ENCODE results near the gene CREB5.

CREB5 gene

GRCh38 chr7:28629216-28629842 is 217.0 kb downstream of the CREB5 start:
- no peak overlapping the region for H3K27ac ChIP-seq (ENCODE audit: low read depth, low read length)
- H3K9me3 ChIP-seq (ENCODE audit: control insufficient read depth in 5 of 5, low read length in 5 of 5): no peaks in the 10 kb centered on the region
- H3K4me1 ChIP-seq (ENCODE audit: control insufficient read depth in 5 of 5, insufficient read depth in 5 of 5, low read length in 5 of 5): peaks cover 6 to 21% (median 16%) of the 10 kb centered on the region in 5 donors
- H3K36me3 ChIP-seq (ENCODE audit: control insufficient read depth in 5 of 5, insufficient read depth in 5 of 5, low read length in 5 of 5): no peaks in the 10 kb centered on the region
- no peak overlapping the region for H3K9ac ChIP-seq (ENCODE audit: low read length in 5 of 5)
- H3K27me3 ChIP-seq (ENCODE audit: control insufficient read depth in 5 of 5, insufficient read depth in 4 of 5, low read length in 5 of 5): peaks cover 0 to 11% (median 0%) of the 10 kb centered on the region in 5 donors
- no peak overlapping the region for H3K4me3 ChIP-seq (ENCODE audit: low read depth in 1 of 5, low read length in 5 of 5)

GRCh38 chr7:28630350-28630749 is 218.0 kb downstream of the CREB5 start:
- Histone ChIP-seq H3K4me1 (ENCODE audit: control insufficient read depth in 5 of 5, insufficient read depth in 5 of 5, low read length in 5 of 5) (peaks cover 6 to 21% (median 14%) of the 10 kb centered on the region in 5 donors), H3K9me3 (ENCODE audit: control insufficient read depth in 5 of 5, low read length in 5 of 5) (no peaks in the 10 kb centered on the region), H3K36me3 (ENCODE audit: control insufficient read depth in 5 of 5, insufficient read depth in 5 of 5, low read length in 5 of 5) (no peaks in the 10 kb centered on the region), H3K9ac (ENCODE audit: low read length in 5 of 5) (no peak overlapping the region), H3K4me3 (ENCODE audit: low read depth in 1 of 5, low read length in 5 of 5) (no peak overlapping the region), H3K27ac (ENCODE audit: low read depth, low read length) (no peak overlapping the region), H3K27me3 (ENCODE audit: control insufficient read depth in 5 of 5, insufficient read depth in 4 of 5, low read length in 5 of 5) (peaks cover 0 to 11% (median 0%) of the 10 kb centered on the region in 5 donors)

- H3K9ac ChIP-seq (ENCODE audit: low read length in 5 of 5): no peak overlapping the region
- no peak overlapping the region for H3K4me3 ChIP-seq (ENCODE audit: low read depth in 1 of 5, low read length in 5 of 5)
- H3K27ac ChIP-seq (ENCODE audit: low read depth, low read length): no peak overlapping the region
- H3K36me3 ChIP-seq (ENCODE audit: control insufficient read depth in 5 of 5, insufficient read depth in 5 of 5, low read length in 5 of 5): no peaks in the 10 kb centered on the region
- peaks cover 2 to 16% (median 5%) of the 10 kb centered on the region in 5 donors for H3K4me1 ChIP-seq (ENCODE audit: control insufficient read depth in 5 of 5, insufficient read depth in 5 of 5, low read length in 5 of 5)
- H3K9me3 ChIP-seq (ENCODE audit: control insufficient read depth in 5 of 5, low read length in 5 of 5): no peaks in the 10 kb centered on the region
- H3K27me3 ChIP-seq (ENCODE audit: control insufficient read depth in 5 of 5, insufficient read depth in 4 of 5, low read length in 5 of 5): peaks cover 0 to 11% (median 0%) of the 10 kb centered on the region in 5 donors
Observed at GRCh38 chr7:28631995-28632394, 219.7 kb downstream of the CREB5 start.

GRCh38 chr7:28638914-28639313 is 226.6 kb downstream of the CREB5 start:
- no peak overlapping the region for H3K4me3 ChIP-seq (ENCODE audit: low read depth in 1 of 5, low read length in 5 of 5)
- H3K27me3 ChIP-seq (ENCODE audit: control insufficient read depth in 5 of 5, insufficient read depth in 4 of 5, low read length in 5 of 5): peaks cover 0 to 4% (median 0%) of the 10 kb centered on the region in 5 donors
- no peaks in the 10 kb centered on the region for H3K9me3 ChIP-seq (ENCODE audit: control insufficient read depth in 5 of 5, low read length in 5 of 5)
- H3K27ac ChIP-seq (ENCODE audit: low read depth, low read length): no peak overlapping the region
- no peak overlapping the region for H3K9ac ChIP-seq (ENCODE audit: low read length in 5 of 5)
- H3K4me1 ChIP-seq (ENCODE audit: control insufficient read depth in 5 of 5, insufficient read depth in 5 of 5, low read length in 5 of 5): peaks cover 6 to 14% (median 13%) of the 10 kb centered on the region in 5 donors
- no peaks in the 10 kb centered on the region for H3K36me3 ChIP-seq (ENCODE audit: control insufficient read depth in 5 of 5, insufficient read depth in 5 of 5, low read length in 5 of 5)

- H3K9me3 ChIP-seq (ENCODE audit: control insufficient read depth in 5 of 5, low read length in 5 of 5): no peaks in the 10 kb centered on the region
- H3K36me3 ChIP-seq (ENCODE audit: control insufficient read depth in 5 of 5, insufficient read depth in 5 of 5, low read length in 5 of 5): no peaks in the 10 kb centered on the region
- H3K4me1 ChIP-seq (ENCODE audit: control insufficient read depth in 5 of 5, insufficient read depth in 5 of 5, low read length in 5 of 5): peaks cover 6 to 19% (median 13%) of the 10 kb centered on the region in 5 donors
- peaks cover 0 to 4% (median 0%) of the 10 kb centered on the region in 5 donors for H3K27me3 ChIP-seq (ENCODE audit: control insufficient read depth in 5 of 5, insufficient read depth in 4 of 5, low read length in 5 of 5)
- H3K9ac ChIP-seq (ENCODE audit: low read length in 5 of 5): no peak overlapping the region
- H3K4me3 ChIP-seq (ENCODE audit: low read depth in 1 of 5, low read length in 5 of 5): no peak overlapping the region
- no peak overlapping the region for H3K27ac ChIP-seq (ENCODE audit: low read depth, low read length)
Observed at GRCh38 chr7:28640001-28640400, 227.7 kb downstream of the CREB5 start.

GRCh38 chr7:28641752-28642545 is 229.6 kb downstream of the CREB5 start:
- Histone ChIP-seq H3K36me3 (ENCODE audit: control insufficient read depth in 5 of 5, insufficient read depth in 5 of 5, low read length in 5 of 5) (no peaks in the 10 kb centered on the region), H3K9me3 (ENCODE audit: control insufficient read depth in 5 of 5, low read length in 5 of 5) (no peaks in the 10 kb centered on the region), H3K27ac (ENCODE audit: low read depth, low read length) (no peak overlapping the region), H3K4me3 (ENCODE audit: low read depth in 1 of 5, low read length in 5 of 5) (no peak overlapping the region), H3K9ac (ENCODE audit: low read length in 5 of 5) (no peak overlapping the region), H3K27me3 (ENCODE audit: control insufficient read depth in 5 of 5, insufficient read depth in 4 of 5, low read length in 5 of 5) (peaks cover 0 to 4% (median 0%) of the 10 kb centered on the region in 5 donors), H3K4me1 (ENCODE audit: control insufficient read depth in 5 of 5, insufficient read depth in 5 of 5, low read length in 5 of 5) (peaks cover 6 to 19% (median 13%) of the 10 kb centered on the region in 5 donors)

- Histone ChIP-seq H3K9me3 (ENCODE audit: control insufficient read depth in 5 of 5, low read length in 5 of 5) (no peaks in the 10 kb centered on the region), H3K27me3 (ENCODE audit: control insufficient read depth in 5 of 5, insufficient read depth in 4 of 5, low read length in 5 of 5) (peaks cover 0 to 4% (median 0%) of the 10 kb centered on the region in 5 donors), H3K36me3 (ENCODE audit: control insufficient read depth in 5 of 5, insufficient read depth in 5 of 5, low read length in 5 of 5) (no peaks in the 10 kb centered on the region), H3K27ac (ENCODE audit: low read depth, low read length) (no peak overlapping the region), H3K9ac (ENCODE audit: low read length in 5 of 5) (peak overlapping the region in 1 of 5 donors; percentile 76), H3K4me3 (ENCODE audit: low read depth in 1 of 5, low read length in 5 of 5) (no peak overlapping the region), H3K4me1 (ENCODE audit: control insufficient read depth in 5 of 5, insufficient read depth in 5 of 5, low read length in 5 of 5) (peaks cover 6 to 19% (median 13%) of the 10 kb centered on the region in 5 donors)
Observed at GRCh38 chr7:28643188-28643569, 230.9 kb downstream of the CREB5 start.

GRCh38 chr7:28643584-28644340 is 231.4 kb downstream of the CREB5 start:
- no peak overlapping the region for H3K9ac ChIP-seq (ENCODE audit: low read length in 5 of 5)
- H3K9me3 ChIP-seq (ENCODE audit: control insufficient read depth in 5 of 5, low read length in 5 of 5): no peaks in the 10 kb centered on the region

GRCh38 chr7:28645866-28646265 is 233.5 kb downstream of the CREB5 start:
- Histone ChIP-seq H3K4me1 (ENCODE audit: control insufficient read depth in 5 of 5, insufficient read depth in 5 of 5, low read length in 5 of 5) (peaks cover 6 to 19% (median 13%) of the 10 kb centered on the region in 5 donors), H3K36me3 (ENCODE audit: control insufficient read depth in 5 of 5, insufficient read depth in 5 of 5, low read length in 5 of 5) (no peaks in the 10 kb centered on the region), H3K9me3 (ENCODE audit: control insufficient read depth in 5 of 5, low read length in 5 of 5) (no peaks in the 10 kb centered on the region), H3K27me3 (ENCODE audit: control insufficient read depth in 5 of 5, insufficient read depth in 4 of 5, low read length in 5 of 5) (peaks cover 0 to 4% (median 0%) of the 10 kb centered on the region in 5 donors), H3K27ac (ENCODE audit: low read depth, low read length) (no peak overlapping the region), H3K9ac (ENCODE audit: low read length in 5 of 5) (no peak overlapping the region), H3K4me3 (ENCODE audit: low read depth in 1 of 5, low read length in 5 of 5) (no peak overlapping the region)

More at GRCh38 chr7:28643584-28644340, 231.4 kb downstream of the CREB5 start:
- H3K27ac ChIP-seq (ENCODE audit: low read depth, low read length): no peak overlapping the region
- H3K4me1 ChIP-seq (ENCODE audit: control insufficient read depth in 5 of 5, insufficient read depth in 5 of 5, low read length in 5 of 5): peaks cover 6 to 19% (median 13%) of the 10 kb centered on the region in 5 donors
- no peak overlapping the region for H3K4me3 ChIP-seq (ENCODE audit: low read depth in 1 of 5, low read length in 5 of 5)
- no peaks in the 10 kb centered on the region for H3K36me3 ChIP-seq (ENCODE audit: control insufficient read depth in 5 of 5, insufficient read depth in 5 of 5, low read length in 5 of 5)
- peaks cover 0 to 4% (median 0%) of the 10 kb centered on the region in 5 donors for H3K27me3 ChIP-seq (ENCODE audit: control insufficient read depth in 5 of 5, insufficient read depth in 4 of 5, low read length in 5 of 5)

All from subcutaneous abdominal adipose tissue (tissue), 5 donors.